GM10847 (cell line): ENCODE measurements around the gene KCND2.

Source experiments
- POLR2A ChIP-seq: IDR thresholded peaks from 2 replicates; pipeline ENCODE4 v1.6.1; 2011; ENCODE audit not compliant: insufficient read length; ENCODE audit errors: extremely low read depth

The KCND2 gene

DNA sequence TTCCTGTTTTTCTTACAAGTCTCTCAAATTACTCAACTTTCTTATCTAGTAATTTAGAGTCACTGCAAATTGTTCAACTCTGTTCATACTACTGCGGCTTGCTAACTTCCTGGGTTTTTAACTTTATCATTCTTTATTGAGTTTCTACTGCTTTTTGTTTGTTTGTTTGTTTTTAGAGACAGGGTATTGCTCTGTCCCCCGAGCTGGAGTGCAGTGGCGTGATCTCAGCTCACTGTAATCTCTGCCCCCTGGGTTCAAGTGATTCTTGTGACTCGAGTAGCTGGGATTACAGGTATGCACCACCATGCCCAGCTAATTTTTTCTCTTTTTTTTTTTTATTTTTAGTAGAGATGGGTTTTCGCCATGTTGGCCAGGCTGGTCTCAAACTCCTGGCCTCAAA, 402.1 kb downstream of the KCND2 start:
- TF ChIP-seq POLR2A, result no peak

DNA sequence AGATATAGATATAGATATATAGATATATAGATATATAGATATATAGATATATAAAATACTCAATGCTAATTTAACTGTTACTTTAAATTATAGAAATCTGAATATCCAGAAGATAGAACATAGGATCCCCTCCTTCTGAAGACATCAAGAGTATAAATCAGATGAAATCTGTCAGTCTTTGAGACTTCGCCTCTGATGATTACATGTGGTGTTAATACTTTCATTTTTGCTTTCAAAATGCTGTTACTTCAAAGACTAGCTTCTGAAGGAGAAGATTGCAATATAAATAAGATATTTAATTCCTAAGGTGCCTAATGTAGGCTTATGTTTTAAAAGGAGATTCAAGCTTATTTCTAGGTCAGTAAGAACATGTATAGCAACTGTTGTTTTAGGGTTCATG, 404.6 kb downstream of the KCND2 start:
- no peak for TF ChIP-seq POLR2A

DNA sequence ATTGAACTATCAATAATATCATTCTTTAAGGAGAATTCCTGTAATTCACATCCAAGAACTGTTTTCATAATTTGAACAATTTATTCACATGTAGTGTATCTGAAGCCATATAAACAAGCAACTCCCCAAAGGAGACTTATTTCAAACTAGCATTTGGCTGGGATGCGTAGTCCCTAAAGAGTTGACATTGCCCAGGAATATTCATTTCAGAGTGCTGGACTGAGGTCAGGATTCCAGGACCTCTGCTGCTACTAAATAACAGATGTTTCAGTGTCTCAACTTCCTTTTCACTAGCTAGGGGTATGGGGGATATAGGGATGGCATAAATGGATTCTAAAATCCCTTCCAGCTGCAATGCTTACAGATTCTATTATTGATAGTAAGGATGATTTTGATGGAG, 408.0 kb downstream of the KCND2 start:
- TF ChIP-seq POLR2A, result no peak

DNA sequence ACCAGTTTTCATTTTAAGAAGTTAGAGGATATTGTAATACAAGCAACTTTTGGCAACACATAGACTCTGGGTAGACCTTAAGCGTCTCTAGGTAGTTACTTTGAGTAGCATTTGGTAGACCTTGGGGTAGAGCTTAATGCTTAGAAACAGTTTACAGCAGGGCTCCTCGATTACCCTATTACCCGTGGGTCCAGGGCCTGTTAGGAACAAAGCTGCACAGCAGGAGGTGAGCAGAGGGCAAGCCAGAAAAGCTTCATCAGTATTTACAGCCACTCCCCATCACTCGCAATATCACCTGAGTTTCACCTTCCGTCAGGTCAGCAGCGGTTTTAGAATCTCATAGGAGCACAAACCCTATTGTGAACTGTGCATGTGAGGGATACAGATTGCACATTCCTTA, 411.5 kb downstream of the KCND2 start:
- no peak for TF ChIP-seq POLR2A

DNA sequence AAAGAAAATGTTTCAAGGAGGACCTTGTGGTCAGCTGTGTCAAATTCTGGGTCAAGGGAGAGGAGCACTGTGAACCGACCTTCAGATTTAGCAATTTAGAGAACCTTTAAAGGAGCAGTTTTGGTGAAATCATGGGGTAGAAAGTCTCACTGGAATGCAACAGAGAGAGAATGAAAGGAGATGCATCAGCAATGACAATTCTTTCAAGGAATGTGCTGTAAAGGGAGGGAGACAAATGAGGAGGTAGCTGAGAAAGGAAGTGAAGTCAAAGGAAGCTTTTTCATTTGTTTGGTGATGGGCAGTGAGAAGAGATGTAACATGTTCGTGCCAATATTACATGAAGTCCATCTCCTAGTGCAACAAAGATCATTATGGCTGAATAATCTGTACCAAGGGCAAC, 418.9 kb downstream of the KCND2 start:
- TF ChIP-seq POLR2A, result no peak

DNA sequence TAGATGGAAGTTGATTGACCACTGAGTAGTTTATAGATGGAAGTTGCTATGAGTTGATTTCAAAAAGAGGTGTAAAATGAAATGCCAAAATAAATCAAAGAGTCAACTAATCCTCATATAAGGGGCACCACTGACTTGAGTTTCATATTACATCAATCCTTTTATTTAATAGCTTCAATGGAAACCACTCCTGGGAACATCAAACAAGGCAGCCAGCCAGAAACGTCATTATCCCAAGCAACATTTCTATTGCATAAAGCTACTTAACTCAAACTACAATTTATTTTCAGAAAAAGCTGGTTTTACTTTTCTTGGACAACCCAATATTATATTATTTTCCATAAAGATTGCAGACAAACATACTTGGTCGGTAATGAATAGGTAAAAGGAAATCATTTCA, 422.9 kb downstream of the KCND2 start:
- no peak for TF ChIP-seq POLR2A

DNA sequence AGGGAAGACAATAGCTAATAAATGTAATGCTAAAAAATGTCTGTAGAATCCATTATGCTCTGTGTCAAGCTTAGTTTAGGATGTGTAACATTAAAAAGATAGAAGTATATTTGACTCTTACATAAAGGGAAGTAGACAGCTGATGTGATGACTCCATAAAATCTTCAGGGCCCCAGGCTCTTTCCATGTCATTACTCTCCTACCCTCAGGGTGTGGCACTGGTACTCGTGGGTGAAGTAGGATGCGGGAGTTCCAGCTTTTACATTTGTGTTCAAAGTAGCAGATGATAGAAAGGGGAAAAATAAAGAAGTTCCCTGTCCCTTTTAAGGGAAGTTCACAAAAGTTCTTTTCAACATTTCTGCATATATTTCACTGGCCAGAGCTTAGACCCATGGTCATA, 427.8 kb downstream of the KCND2 start:
- TF ChIP-seq POLR2A, result no peak

DNA sequence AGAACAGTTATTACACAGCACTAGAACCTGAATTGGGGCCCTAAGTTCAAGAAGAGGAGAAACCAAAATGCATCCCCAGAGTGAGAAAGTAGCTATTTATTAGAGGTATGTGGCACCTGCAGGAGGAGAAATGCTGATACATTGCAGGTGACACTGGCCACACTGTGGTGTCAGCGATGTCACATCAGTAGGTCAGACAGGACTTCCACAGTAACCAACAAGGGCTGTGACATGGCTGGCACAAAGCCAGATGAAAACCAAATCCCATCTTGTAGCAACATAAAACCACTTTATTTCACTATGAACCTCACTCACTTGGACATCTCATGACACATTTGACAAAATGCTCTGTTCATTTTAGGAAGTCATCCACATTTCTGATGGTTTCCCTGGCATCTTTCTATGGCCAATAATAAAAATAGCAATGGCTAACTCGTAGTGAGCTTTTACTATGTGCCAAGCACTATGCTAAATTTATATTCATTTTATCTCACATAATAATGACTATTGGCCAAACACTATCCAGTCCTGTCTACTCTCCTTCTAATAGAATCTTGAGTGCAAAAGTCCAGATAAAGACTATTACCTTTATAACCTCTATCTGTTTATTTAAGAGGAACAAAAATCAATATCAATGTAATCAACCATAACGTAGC, 430.7 kb downstream of the KCND2 start:
- no peak for TF ChIP-seq POLR2A

DNA sequence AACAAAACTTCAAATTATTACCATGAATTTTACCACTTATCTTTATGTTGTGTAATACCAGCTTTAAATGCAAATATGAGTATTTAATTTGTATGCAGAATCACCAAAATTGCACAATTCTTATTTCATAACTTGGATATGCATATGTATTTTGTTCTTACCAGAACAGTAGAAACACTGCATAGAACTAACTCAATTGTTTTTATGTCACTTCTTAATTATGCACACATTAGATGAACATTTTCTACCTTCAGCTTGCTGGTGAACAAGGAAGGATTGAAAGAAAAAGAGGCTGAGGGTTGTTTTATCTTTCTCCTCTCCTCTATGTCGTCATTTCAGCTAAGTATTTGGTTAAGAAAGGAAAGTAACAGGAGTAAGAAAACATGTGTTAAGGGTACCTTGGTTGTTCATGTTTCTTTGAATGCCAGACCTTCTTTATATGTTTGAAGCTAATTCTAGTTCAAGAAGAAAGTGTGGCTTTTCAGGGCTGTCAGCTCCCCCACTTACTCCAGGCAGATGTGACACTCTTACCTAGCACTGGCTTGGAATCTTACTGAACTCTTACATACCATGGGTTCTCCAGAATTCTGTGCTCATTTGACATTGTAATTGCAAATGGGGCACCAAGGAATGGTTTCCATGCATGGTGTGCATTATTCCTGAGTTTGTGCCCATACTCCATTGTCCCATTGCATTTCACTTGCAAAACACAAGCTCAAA, 436.4 kb downstream of the KCND2 start:
- no peak for TF ChIP-seq POLR2A

DNA sequence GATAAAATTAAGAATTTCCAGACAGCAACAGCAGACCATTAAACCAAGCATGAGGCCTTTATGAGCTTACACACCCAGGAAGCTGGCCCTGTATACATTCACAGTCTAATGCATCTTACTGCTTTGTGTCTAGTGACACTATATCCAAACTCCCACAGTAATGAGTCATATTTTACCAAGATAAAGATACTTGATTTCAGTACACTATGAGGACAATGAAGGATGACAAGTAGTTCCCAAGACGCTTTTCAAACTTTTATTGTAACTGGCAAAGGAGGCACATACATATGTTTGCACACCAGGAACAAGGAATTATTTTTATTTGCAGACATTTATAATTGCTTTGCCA, 437.0 kb downstream of the KCND2 start:
- TF ChIP-seq POLR2A, result no peak

DNA sequence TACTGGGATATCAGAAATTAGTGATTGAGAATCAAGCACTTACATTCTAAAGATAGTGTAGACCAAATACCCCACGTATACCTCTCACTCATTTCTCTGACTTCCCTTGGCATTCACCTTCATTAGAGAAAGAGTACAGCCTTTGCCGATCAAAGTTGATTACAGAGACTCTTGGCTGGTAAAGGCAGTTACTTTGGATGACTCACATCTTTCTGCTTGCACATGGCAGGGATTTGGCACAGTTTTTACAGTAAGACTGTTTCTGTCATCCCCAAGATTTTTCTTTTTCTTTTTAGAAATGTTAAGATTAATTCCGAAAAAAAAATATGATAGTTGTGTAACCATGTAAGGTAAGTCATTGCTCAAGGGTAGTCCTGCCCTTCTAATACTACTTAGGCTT, 442.0 kb downstream of the KCND2 start:
- TF ChIP-seq POLR2A, result no peak

DNA sequence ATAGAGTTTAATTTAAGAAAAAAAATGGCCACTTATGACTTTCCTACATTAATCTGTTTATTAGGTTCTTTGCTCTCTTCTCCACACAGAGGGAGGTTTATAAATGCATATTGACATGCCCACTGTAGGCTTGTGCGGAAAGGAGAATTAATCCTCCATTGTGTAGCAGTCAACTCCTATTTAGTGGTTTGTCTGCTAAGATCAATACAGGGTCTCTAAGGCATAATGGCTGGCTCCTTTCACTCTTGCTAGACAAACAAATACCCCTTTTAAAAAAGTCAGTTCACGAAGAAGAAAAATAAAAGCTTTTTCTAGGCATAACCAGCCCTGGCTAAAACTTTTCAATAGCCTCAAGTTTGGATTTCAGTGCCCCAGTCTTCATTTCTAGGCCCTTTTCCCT, 443.3 kb downstream of the KCND2 start:
- no peak for TF ChIP-seq POLR2A

DNA sequence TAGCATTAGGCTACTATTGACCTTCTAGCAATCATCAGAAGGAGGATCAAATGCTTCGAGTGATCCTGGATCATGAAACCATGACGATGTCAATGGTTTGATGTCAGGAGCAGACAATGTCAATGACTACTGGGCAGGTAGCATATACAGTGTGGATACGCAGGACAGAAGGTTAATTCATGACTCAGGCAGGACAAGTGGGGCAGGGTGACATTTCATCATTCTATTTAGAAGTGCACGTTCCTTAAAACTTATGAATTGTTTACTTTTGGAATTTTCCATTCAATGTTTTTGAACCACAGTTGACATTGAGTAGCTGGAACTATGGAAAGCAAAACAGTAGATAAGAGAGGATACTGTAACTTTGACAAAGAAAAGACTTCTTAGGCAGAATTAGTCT, 444.2 kb downstream of the KCND2 start:
- TF ChIP-seq POLR2A, result no peak

DNA sequence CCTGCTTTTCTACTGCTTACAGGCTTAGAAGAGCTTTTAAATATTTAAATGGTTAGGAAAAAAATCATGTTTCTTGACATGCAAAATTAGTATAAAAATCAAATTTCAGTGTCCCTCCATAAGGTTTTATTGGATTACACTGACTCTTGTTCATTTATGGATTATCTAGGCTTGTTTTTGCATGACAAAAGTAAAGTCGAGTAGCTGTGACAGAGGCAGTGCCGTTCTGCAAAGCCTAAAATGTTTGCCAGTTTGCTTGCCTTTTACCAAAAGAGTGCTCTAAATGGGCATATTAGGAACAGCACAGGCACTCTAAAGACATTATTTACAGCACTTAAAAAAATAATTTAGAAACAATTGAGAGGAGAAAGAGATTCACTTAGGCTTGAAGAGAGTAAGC, 445.4 kb downstream of the KCND2 start:
- TF ChIP-seq POLR2A, result no peak

DNA sequence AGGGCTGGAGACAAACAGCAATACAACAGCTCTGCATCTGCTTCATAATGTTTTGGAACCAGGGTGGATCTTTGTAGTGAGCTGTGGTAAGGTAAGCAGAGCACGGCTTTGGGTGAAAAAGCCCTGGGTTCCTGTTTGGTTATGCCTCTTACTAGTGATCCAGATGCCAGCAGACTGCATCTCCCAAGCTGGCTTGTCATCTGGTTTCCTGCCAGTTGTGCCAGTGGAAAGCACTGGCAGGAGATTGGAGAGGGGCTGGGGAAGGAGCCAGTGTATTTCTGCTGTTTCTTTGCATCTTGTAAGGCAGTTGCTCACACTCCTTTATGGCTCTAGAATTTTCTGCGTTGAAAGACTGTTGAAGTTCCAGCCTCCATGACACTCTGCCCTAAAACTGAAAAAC, 447.3 kb downstream of the KCND2 start:
- no peak for TF ChIP-seq POLR2A

DNA sequence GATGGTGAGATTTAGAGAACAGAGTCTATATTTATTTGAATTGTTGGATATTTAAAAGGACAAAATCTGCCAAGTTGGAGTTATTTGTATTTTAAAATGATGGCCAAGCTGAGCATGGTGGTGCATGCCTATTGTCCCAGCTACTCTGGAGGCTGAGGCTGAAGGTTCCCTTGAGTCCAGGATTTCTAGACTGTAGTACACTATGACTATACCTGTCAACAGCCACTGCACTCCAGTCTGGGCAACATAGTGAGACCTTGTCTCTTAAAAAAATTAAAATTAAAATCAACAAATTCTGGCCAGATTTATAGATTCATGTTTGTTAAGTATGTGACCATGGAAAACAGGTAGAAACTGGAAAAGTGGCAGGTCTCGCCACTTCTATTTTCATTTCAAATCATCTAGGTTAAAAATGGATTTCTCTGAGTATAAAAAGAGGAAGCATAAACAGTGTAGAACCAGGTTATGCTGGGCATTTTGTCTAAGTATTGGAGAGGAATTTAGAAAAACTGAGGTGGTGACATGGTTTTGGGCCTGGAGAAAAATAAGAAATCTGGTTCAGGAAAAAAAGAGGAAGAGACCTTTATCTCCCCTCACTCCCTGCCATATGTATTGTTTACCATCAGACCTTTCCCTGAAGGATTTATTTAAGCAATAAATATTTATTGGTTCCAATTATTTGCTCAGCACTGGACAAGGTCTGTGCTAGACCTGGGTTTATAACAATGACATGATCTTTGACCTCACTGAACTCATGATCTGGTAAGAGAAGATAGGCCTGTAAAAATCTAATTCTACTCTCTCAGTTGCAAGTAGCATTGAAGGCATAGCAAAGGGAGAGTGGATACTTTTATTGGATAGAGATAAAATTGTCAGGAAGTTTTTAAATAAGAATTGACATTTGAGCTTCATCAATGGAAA, 450.8 kb downstream of the KCND2 start:
- TF ChIP-seq POLR2A, result no peak
